Smooth muscle cell of trachea (primary cell): ENCODE measurements around the gene NEDD8. TPM values are rescaled to one million over a fixed set of nuclear protein-coding genes. Genes with fewer than 3 reads are reported as not detected.

ENCODE experiments used
- total RNA-seq: library from RNA; depleted of rRNA; stranded (reverse); fragments of >200 nt; gene quantifications from 2 replicates; pipeline ENCODE4 v1.2.1, GENCODE V29; 2014

NEDD8 gene
- total RNA-seq: 143 and 203 TPM in 2 replicates

GRCh38 chr14:24232121-24232644 lies at the start of gene NEDD8:
Gene NEDD8 (minus strand): TSS chr14:24232367. CDS start chr14:24232267, 100 bp downstream.

GRCh38 chr14:24271134-24271833 lies 39.1 kb upstream of the NEDD8 start, which contains the start of gene RABGGTA:
Gene RABGGTA (minus strand): TSS chr14:24271597. CDS start chr14:24271115, 482 bp downstream.

GRCh38 chr14:24262821-24263733 lies 30.9 kb upstream of the NEDD8 start, which contains the start of gene TGM1:
Gene TGM1 (minus strand): TSS chr14:24263177. CDS start chr14:24262352, 825 bp downstream.

GRCh38 chr14:24232645-24233537 lies 724 bp upstream of the NEDD8 start, which contains the start of gene GMPR2:
Gene GMPR2 (plus strand): TSS chr14:24232929. CDS start chr14:24233254, 325 bp downstream.

GRCh38 chr14:24215495-24216344 lies 16.4 kb downstream of the NEDD8 start, which contains the start of gene MDP1:
Gene MDP1 (minus strand): TSS chr14:24216066. CDS start chr14:24215955, 111 bp downstream.

GRCh38 chr14:24212924-24213865 lies 19.0 kb downstream of the NEDD8 start, which contains the start of gene CHMP4A:
Gene CHMP4A (minus strand): TSS chr14:24213488. CDS start chr14:24213439, 49 bp downstream.

GRCh38 chr14:24195186-24196070 lies 36.7 kb downstream of the NEDD8 start, which contains the start of gene TM9SF1:
Gene TM9SF1 (minus strand): TSS chr14:24195441. CDS start chr14:24195019, 422 bp downstream.

GRCh38 chr14:24188251-24189058 lies 43.7 kb downstream of the NEDD8 start, which contains the start of gene IPO4:
Gene IPO4 (minus strand): TSS chr14:24188816. CDS start chr14:24188787, 29 bp downstream.

GRCh38 chr14:24171422-24172260 lies 60.5 kb downstream of the NEDD8 start, which contains the start of gene REC8:
Gene REC8 (plus strand): TSS chr14:24172080. CDS start chr14:24172553, 473 bp downstream.

Other genes starting within 250 kb of the NEDD8 start
- 18.5 and 25.0 TPM in 2 replicates for gene DHRS4L2, start 243.4 kb downstream of the NEDD8 start, total RNA-seq
- 0.15 and 0.33 TPM in 2 replicates for gene CARMIL3, start 180.4 kb downstream of the NEDD8 start, total RNA-seq
- not detected in 2 replicates for gene CPNE6, start 160.8 kb downstream of the NEDD8 start, total RNA-seq
- 25.0 and 35.4 TPM in 2 replicates for gene PCK2, start 138.1 kb downstream of the NEDD8 start, total RNA-seq
- 69.5 and 88.2 TPM in 2 replicates for gene DCAF11, start 117.6 kb downstream of the NEDD8 start, total RNA-seq
- gene NRL, start 117.4 kb downstream of the NEDD8 start, total RNA-seq: 0.83 and 0.87 TPM in 2 replicates
- 0.33 and 0.44 TPM in 2 replicates for gene FITM1, start 101.7 kb downstream of the NEDD8 start, total RNA-seq
- 132 and 143 TPM in 2 replicates for gene PSME1, start 96.2 kb downstream of the NEDD8 start, total RNA-seq
- gene EMC9, start 90.8 kb downstream of the NEDD8 start, total RNA-seq: 11.1 and 25.2 TPM in 2 replicates
- 87.2 and 117 TPM in 2 replicates for gene PSME2, start 85.8 kb downstream of the NEDD8 start, total RNA-seq
- 35.5 and 57.9 TPM in 2 replicates for gene RNF31, start 84.9 kb downstream of the NEDD8 start, total RNA-seq
- gene IRF9, start 71.1 kb downstream of the NEDD8 start, total RNA-seq: 87.8 and 104 TPM in 2 replicates
- 1.8 and 2.3 TPM in 2 replicates for gene REC8, start 60.3 kb downstream of the NEDD8 start, total RNA-seq
- 39.4 and 47.6 TPM in 2 replicates for gene IPO4, start 43.6 kb downstream of the NEDD8 start, total RNA-seq
- 87.0 and 90.6 TPM in 2 replicates for gene TM9SF1, start 36.9 kb downstream of the NEDD8 start, total RNA-seq
- gene TSSK4, start 26.7 kb downstream of the NEDD8 start, total RNA-seq: not detected in 2 replicates
- 27.6 and 44.5 TPM in 2 replicates for gene CHMP4A, start 18.9 kb downstream of the NEDD8 start, total RNA-seq
- gene MDP1, start 16.3 kb downstream of the NEDD8 start, total RNA-seq: 11.1 and 25.5 TPM in 2 replicates
- 94.2 and 119 TPM in 2 replicates for gene GMPR2, start 562 bp upstream of the NEDD8 start, total RNA-seq
- gene TINF2, start 10.3 kb upstream of the NEDD8 start, total RNA-seq: 68.9 and 83.2 TPM in 2 replicates
- gene TGM1, start 30.8 kb upstream of the NEDD8 start, total RNA-seq: 0.83 and 1.5 TPM in 2 replicates
- gene RABGGTA, start 39.2 kb upstream of the NEDD8 start, total RNA-seq: 23.3 and 31.6 TPM in 2 replicates
- gene DHRS1, start 67.4 kb upstream of the NEDD8 start, total RNA-seq: 19.8 and 22.1 TPM in 2 replicates
- gene NOP9, start 67.5 kb upstream of the NEDD8 start, total RNA-seq: 19.3 and 25.1 TPM in 2 replicates
- 1.5 and 2.6 TPM in 2 replicates for gene CIDEB, start 75.6 kb upstream of the NEDD8 start, total RNA-seq
- 3.8 and 4.6 TPM in 2 replicates for gene LTB4R2, start 77.8 kb upstream of the NEDD8 start, total RNA-seq
- 0.87 and 4.1 TPM in 2 replicates for gene LTB4R, start 79.1 kb upstream of the NEDD8 start, total RNA-seq
- 9.6 and 11.7 TPM in 2 replicates for gene ADCY4, start 102.7 kb upstream of the NEDD8 start, total RNA-seq
- 2.9 and 6.8 TPM in 2 replicates for gene RIPK3, start 107.6 kb upstream of the NEDD8 start, total RNA-seq
- gene NFATC4, start 135.8 kb upstream of the NEDD8 start, total RNA-seq: 108 and 149 TPM in 2 replicates
- 20.4 and 42.7 TPM in 2 replicates for gene NYNRIN, start 166.6 kb upstream of the NEDD8 start, total RNA-seq
- 4.1 and 11.4 TPM in 2 replicates for gene CBLN3, start 197.3 kb upstream of the NEDD8 start, total RNA-seq
- gene KHNYN, start 197.6 kb upstream of the NEDD8 start, total RNA-seq: 55.3 and 67.8 TPM in 2 replicates
- gene SDR39U1, start 210.4 kb upstream of the NEDD8 start, total RNA-seq: 12.4 and 16.4 TPM in 2 replicates